ENCODE data around the gene NEK7. TPM values are rescaled to one million over a fixed set of nuclear protein-coding genes. Genes with fewer than 3 reads are reported as not detected.
A peak's percentile ranks its signal among the peaks of the same experiment; 100 is the strongest.

Gene NEK7
- total RNA-seq, 2 donors from 2014 or later, result 168 to 228 TPM

GRCh38 chr1:198268784-198269645 is 112.2 kb downstream of the NEK7 start:
- no peaks in the 10 kb centered on the region for H3K9me3 ChIP-seq

GRCh38 chr1:198269646-198269940 is 112.8 kb downstream of the NEK7 start:
- DNase-seq (ENCODE audit: low spot score), result no peak
- H3K4me3 ChIP-seq, result no peak overlapping the region
- peak overlapping the region in 1 of 2 donors; percentile 52 for H3K27ac ChIP-seq
- H3K4me1 ChIP-seq, result peaks cover 0 to 56% of the 10 kb centered on the region in 2 donors
- no peaks in the 10 kb centered on the region for H3K27me3 ChIP-seq
- no peak for TF ChIP-seq CTCF (IDR thresholded peaks at IDR 0.05)
- H3K36me3 ChIP-seq, result no peaks in the 10 kb centered on the region
- H3K9me3 ChIP-seq, result no peaks in the 10 kb centered on the region

More at GRCh38 chr1:198268784-198269645, 112.2 kb downstream of the NEK7 start:
- Histone ChIP-seq H3K4me3 (no peak overlapping the region), H3K27ac (peak overlapping the region; percentile 50 to 52), H3K36me3 (no peaks in the 10 kb centered on the region), H3K27me3 (no peaks in the 10 kb centered on the region), H3K4me1 (peaks cover 0 to 53% of the 10 kb centered on the region in 2 donors)
- DNase-seq (ENCODE audit: low spot score), result no peak
- no peak for TF ChIP-seq CTCF (IDR thresholded peaks at IDR 0.05)

GRCh38 chr1:198270273-198270828 is 113.6 kb downstream of the NEK7 start:
- H3K27ac ChIP-seq, result peak overlapping the region in 1 of 2 donors; percentile 52

GRCh38 chr1:198271467-198271866 is 114.7 kb downstream of the NEK7 start:
- DNase-seq (ENCODE audit: low spot score), result no peak
- Histone ChIP-seq H3K36me3 (no peaks in the 10 kb centered on the region), H3K27ac (peak overlapping the region in 1 of 2 donors; percentile 52), H3K9me3 (no peaks in the 10 kb centered on the region), H3K4me1 (peaks cover 0 to 56% of the 10 kb centered on the region in 2 donors), H3K27me3 (no peaks in the 10 kb centered on the region), H3K4me3 (no peak overlapping the region)
- no peak for TF ChIP-seq CTCF (IDR thresholded peaks at IDR 0.05)

More at GRCh38 chr1:198270273-198270828, 113.6 kb downstream of the NEK7 start:
- Histone ChIP-seq H3K4me3 (no peak overlapping the region), H3K27me3 (no peaks in the 10 kb centered on the region), H3K36me3 (no peaks in the 10 kb centered on the region), H3K4me1 (peaks cover 0 to 56% of the 10 kb centered on the region in 2 donors), H3K9me3 (no peaks in the 10 kb centered on the region)
- DNase-seq (ENCODE audit: low spot score), result no peak
- TF ChIP-seq CTCF (IDR thresholded peaks at IDR 0.05), result no peak

GRCh38 chr1:198272492-198272891 is 115.7 kb downstream of the NEK7 start:
- DNase-seq (ENCODE audit: low spot score), result no peak
- no peaks in the 10 kb centered on the region for H3K36me3 ChIP-seq
- H3K27ac ChIP-seq, result peak overlapping the region; percentile 9 to 52
- no peaks in the 10 kb centered on the region for H3K9me3 ChIP-seq
- no peaks in the 10 kb centered on the region for H3K27me3 ChIP-seq
- H3K4me3 ChIP-seq, result no peak overlapping the region
- TF ChIP-seq CTCF (IDR thresholded peaks at IDR 0.05), result no peak
- peaks cover 0 to 50% of the 10 kb centered on the region in 2 donors for H3K4me1 ChIP-seq

All from right atrium auricular region (tissue), 2 donors.